Measurements from ENCODE around the gene PPP1R9B. TPM values are rescaled to one million over a fixed set of nuclear protein-coding genes. Genes with fewer than 3 reads are reported as not detected.

PPP1R9B gene
- total RNA-seq, 4 donors from 2014 or later = 20.2 to 46.3 (median 37.5) TPM

DNA sequence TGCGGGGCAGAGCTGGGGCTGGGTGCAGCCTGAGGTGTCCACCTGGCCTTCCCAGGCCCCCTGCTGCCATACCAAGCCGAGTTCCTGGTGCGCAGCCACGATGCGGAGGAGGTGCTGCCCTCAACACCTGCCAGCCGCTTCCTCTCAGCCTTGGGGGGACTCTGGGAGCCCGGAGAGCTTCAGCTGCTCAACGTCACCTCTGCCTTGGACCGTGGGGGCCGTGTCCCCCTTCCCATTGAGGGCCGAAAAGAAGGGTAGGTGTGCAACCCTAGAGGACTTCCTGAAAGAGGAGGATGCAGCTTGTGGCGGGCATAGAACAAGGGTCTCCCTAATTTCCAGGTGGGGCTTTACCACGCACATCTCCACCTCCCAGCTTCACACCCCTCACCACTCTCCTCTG, 17.8 kb upstream of the PPP1R9B start:
- H3K36me3 ChIP-seq = peaks cover 0 to 33% (median 14%) of the 10 kb centered on the region in 4 donors
- no peaks in the 10 kb centered on the region for H3K9me3 ChIP-seq
- no peak for DNase-seq (ENCODE audit: extremely low spot score)
- H3K4me3 ChIP-seq = no peak overlapping the region
- 83% methylated on average over 4 of the region's 13 CpGs for WGBS
- intact Hi-C loops (cut with DNase I) = no loop called here
- peaks cover 26 to 77% (median 72%) of the 10 kb centered on the region in 4 donors for H3K4me1 ChIP-seq
- peak overlapping the region in 3 of 4 donors; percentile 28 to 96 (median 43) for H3K27ac ChIP-seq (replicated peaks in 1 of 4)
- no peaks in the 10 kb centered on the region for H3K27me3 ChIP-seq
- no peak for TF ChIP-seq EP300 (IDR thresholded peaks at IDR 0.05)
- TF ChIP-seq, protein P1, sequence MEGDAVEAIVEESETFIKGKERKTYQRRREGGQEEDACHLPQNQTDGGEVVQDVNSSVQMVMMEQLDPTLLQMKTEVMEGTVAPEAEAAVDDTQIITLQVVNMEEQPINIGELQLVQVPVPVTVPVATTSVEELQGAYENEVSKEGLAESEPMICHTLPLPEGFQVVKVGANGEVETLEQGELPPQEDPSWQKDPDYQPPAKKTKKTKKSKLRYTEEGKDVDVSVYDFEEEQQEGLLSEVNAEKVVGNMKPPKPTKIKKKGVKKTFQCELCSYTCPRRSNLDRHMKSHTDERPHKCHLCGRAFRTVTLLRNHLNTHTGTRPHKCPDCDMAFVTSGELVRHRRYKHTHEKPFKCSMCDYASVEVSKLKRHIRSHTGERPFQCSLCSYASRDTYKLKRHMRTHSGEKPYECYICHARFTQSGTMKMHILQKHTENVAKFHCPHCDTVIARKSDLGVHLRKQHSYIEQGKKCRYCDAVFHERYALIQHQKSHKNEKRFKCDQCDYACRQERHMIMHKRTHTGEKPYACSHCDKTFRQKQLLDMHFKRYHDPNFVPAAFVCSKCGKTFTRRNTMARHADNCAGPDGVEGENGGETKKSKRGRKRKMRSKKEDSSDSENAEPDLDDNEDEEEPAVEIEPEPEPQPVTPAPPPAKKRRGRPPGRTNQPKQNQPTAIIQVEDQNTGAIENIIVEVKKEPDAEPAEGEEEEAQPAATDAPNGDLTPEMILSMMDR (IDR thresholded peaks at IDR 0.05) = no peak
- TF ChIP-seq POLR2A (IDR thresholded peaks at IDR 0.05; ENCODE audit: low read depth) = no peak
- no peak for TF ChIP-seq POLR2AphosphoS5 (IDR thresholded peaks at IDR 0.05)

DNA sequence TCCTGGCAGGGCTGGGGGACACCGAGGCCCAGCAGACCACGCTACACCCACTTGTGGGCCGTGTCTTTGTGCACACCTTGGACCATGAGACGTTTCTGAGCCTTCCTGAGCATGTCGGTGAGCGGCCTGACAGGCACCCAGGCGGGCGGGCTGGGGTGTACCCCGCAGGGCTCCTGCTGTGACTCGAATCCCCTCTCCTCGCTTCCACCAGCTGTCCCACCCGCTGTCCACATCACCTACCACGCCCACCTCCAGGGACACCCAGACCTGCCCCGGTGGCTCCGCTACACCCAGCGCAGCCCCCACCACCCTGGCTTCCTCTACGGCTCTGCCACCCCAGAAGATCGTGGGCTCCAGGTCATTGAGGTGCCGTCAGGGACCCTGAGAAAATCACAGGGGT, 16.9 kb upstream of the PPP1R9B start:
- no peaks in the 10 kb centered on the region for H3K9me3 ChIP-seq
- peak overlapping the region; percentile 34 to 96 (median 90) for H3K27ac ChIP-seq (replicated peaks in 1 of 4)
- peaks cover 0 to 31% (median 14%) of the 10 kb centered on the region in 4 donors for H3K36me3 ChIP-seq
- WGBS = 80% methylated on average over 11 of the region's 19 CpGs
- peak overlapping the region; percentile 25 to 59 (median 52) for H3K4me3 ChIP-seq
- peaks cover 24 to 68% (median 64%) of the 10 kb centered on the region in 4 donors for H3K4me1 ChIP-seq
- intact Hi-C loops (cut with DNase I) = no loop called here
- H3K27me3 ChIP-seq = no peaks in the 10 kb centered on the region
- DNase-seq (ENCODE audit: extremely low spot score) = no peak
- TF ChIP-seq, protein P1 (IDR thresholded peaks at IDR 0.05) = no peak
- TF ChIP-seq POLR2AphosphoS5 (IDR thresholded peaks at IDR 0.05) = no peak
- TF ChIP-seq POLR2A (IDR thresholded peaks at IDR 0.05; ENCODE audit: low read depth) = no peak
- no peak for TF ChIP-seq EP300 (IDR thresholded peaks at IDR 0.05)

DNA sequence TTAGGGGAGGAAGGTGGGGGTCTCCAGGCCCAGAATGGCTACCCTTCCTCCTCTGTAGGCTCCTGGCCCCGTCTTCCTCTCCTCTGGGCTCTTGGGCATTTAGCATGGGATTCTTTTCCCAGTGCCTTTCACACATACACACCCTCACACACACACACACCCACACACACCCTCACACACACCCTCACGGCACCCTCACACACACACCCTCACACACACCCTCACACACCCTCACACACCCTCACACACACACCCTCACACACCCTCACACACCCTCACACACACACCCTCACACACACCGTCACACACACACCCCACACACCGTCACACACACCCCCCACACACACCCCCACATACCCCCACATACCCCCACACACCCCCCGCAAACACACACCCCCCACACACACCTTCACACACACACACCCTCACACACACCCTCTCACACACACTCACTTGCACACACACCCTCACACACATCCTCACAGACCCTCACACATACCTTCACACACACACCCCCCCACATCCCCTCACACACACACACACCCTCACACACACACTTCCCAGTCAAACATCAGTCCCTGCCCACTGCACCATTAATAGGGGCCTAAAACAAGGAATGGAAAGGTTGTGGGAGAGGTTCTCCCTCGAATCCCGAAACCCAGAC, 16.2 kb upstream of the PPP1R9B start:
- intact Hi-C loops (cut with DNase I) = no loop called here
- H3K4me3 ChIP-seq = peak overlapping the region; percentile 52 to 59 (median 55)
- H3K9me3 ChIP-seq = no peaks in the 10 kb centered on the region
- TF ChIP-seq EP300 (IDR thresholded peaks at IDR 0.05) = no peak
- no peak for TF ChIP-seq POLR2A (IDR thresholded peaks at IDR 0.05; ENCODE audit: low read depth)
- TF ChIP-seq, protein P1 (IDR thresholded peaks at IDR 0.05) = no peak
- no peak for TF ChIP-seq POLR2AphosphoS5 (IDR thresholded peaks at IDR 0.05)
- no peaks in the 10 kb centered on the region for H3K27me3 ChIP-seq
- peaks cover 29 to 71% (median 68%) of the 10 kb centered on the region in 4 donors for H3K4me1 ChIP-seq
- no peak for DNase-seq (ENCODE audit: extremely low spot score)
- peak overlapping the region; percentile 87 to 96 (median 90) for H3K27ac ChIP-seq (replicated peaks in 1 of 4)
- H3K36me3 ChIP-seq = peaks cover 0 to 24% (median 12%) of the 10 kb centered on the region in 4 donors
- WGBS = 38% methylated on average over 7 of the region's 7 CpGs

DNA sequence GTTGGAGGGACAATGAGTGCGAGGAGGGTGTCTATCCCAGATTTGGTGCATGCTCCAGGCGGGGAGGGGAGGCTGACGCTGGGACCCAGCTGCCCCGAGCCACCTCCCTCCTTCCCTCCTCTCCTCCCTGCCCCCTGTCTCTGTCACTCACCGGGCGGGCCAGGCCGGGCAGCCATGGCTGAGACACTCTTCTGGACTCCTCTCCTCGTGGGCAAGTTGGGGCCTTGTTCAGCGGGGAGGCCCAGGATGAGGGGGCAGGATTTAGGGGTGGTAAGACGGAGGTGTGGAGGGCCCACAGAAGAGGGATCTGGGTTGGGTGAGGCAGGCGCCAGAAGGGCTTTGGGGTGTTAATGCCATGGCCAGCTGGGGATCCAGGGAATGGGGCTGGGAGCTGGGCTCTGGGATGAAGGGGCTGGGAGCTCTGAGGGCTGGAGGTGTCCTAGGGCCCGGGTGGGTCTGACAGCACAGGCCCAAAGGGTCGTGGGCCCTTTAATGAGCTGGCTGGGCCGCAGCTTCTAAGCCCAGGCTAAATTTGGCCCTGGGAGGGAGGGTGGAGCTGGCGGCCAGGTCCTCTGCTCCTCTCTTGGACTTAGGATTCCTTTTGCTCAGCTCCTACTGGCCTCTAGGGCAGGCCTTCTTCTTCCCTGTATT, 15.5 kb upstream of the PPP1R9B start, which contains the start of gene SGCA:
Gene SGCA (plus strand): TSS at position 139 of the 651 bp plus-strand sequence. CDS start 36 bp downstream, at position 175.
- Histone ChIP-seq H3K36me3 (peaks cover 0 to 18% (median 8%) of the 10 kb centered on the region in 4 donors), H3K4me3 (peak within 1 kb of the TSS; percentile 52 to 59 (median 55)), H3K9me3 (no peaks in the 10 kb centered on the region), H3K4me1 (peaks cover 32 to 78% (median 74%) of the 10 kb centered on the region in 4 donors), H3K27ac (replicated peaks in 1 of 4) (peak within 1 kb of the TSS; percentile 87 to 96 (median 90)), H3K27me3 (no peaks in the 10 kb centered on the region)
- 41% methylated on average over 15 of the region's 15 CpGs for WGBS
- intact Hi-C loops (cut with DNase I) = no loop called here
- TF ChIP-seq POLR2A (IDR thresholded peaks at IDR 0.05; ENCODE audit: low read depth) = peak; percentile 53
- TF ChIP-seq EP300 (IDR thresholded peaks at IDR 0.05) = no peak
- TF ChIP-seq POLR2AphosphoS5 (IDR thresholded peaks at IDR 0.05) = peak; percentile 37 to 85
- TF ChIP-seq, protein P1 (IDR thresholded peaks at IDR 0.05) = peak in 1 of 3 experiments; percentile 31
- no peak for DNase-seq (ENCODE audit: extremely low spot score)

Data from esophagus muscularis mucosa (tissue), 4 donors.